Type B pancreatic cell (in vitro differentiated cells): Measurements from ENCODE around the gene CRNKL1. TPM values are rescaled to one million over a fixed set of nuclear protein-coding genes. Genes with fewer than 3 reads are reported as not detected.
A peak's percentile ranks its signal among the peaks of the same experiment; 100 is the strongest.

ENCODE experiments used
- DNase-seq: peaks from one replicate; pipeline ENCODE4 v3.0.0; 2021; ENCODE audit warnings: mixed read lengths; ENCODE audit not compliant: unreplicated experiment; ENCODE audit errors: extremely low spot score
- H3K27ac Mint-ChIP-seq: 2 replicates; pipeline ENCODE4 v1.8.0; 2021; ENCODE audit warnings: mild to moderate bottlenecking, mixed read lengths
- H3K27me3 Mint-ChIP-seq: 2 replicates; pipeline ENCODE4 v1.8.0; 2021; ENCODE audit warnings: mixed read lengths
- H3K36me3 Mint-ChIP-seq: 2 replicates; pipeline ENCODE4 v1.8.0; 2021; ENCODE audit warnings: mixed read lengths
- H3K4me1 Mint-ChIP-seq: one replicate; pipeline ENCODE4 v1.8.0; 2021; ENCODE audit warnings: mixed read lengths; ENCODE audit not compliant: unreplicated experiment
- H3K4me3 Mint-ChIP-seq: 2 replicates; pipeline ENCODE4 v1.8.0; 2021; ENCODE audit warnings: mild to moderate bottlenecking, mixed read lengths
- H3K9me3 Mint-ChIP-seq: 2 replicates; pipeline ENCODE4 v1.8.0; 2021; ENCODE audit warnings: mixed read lengths
- CTCF ChIP-seq: fragments of 200-600 bp; sonication (generic); conservative IDR thresholded peaks from 2 replicates; pipeline ENCODE4 v1.5.0; 2021; ENCODE audit warnings: antibody characterized with exemption, mild to moderate bottlenecking
- total RNA-seq: library from RNA; stranded (reverse); gene quantifications from 2 replicates; pipeline ENCODE4 v1.2.1, GENCODE V29; 2021; ENCODE audit warnings: low replicate concordance

CRNKL1 gene
- total RNA-seq, 1 donor from 2014 or later = 25.1 TPM

- DNase-seq = no peak
- Mint-ChIP-seq H3K27ac (no peak overlapping the region), H3K27me3 (peaks cover 16% of the 10 kb centered on the region), H3K9me3 (no peaks in the 10 kb centered on the region), H3K4me3 (no peak overlapping the region), H3K4me1 (peaks cover 7% of the 10 kb centered on the region), H3K36me3 (no peaks in the 10 kb centered on the region)
- TF ChIP-seq CTCF = no peak
Observed at GRCh38 chr20:20073801-20074371, 21.6 kb upstream of the CRNKL1 start.

- DNase-seq = no peak
- H3K36me3 Mint-ChIP-seq = no peaks in the 10 kb centered on the region
- H3K9me3 Mint-ChIP-seq = no peaks in the 10 kb centered on the region
- peaks cover 7% of the 10 kb centered on the region for H3K4me1 Mint-ChIP-seq
- peak overlapping the region; percentile 72 for H3K27ac Mint-ChIP-seq
- peaks cover 9% of the 10 kb centered on the region for H3K27me3 Mint-ChIP-seq
- H3K4me3 Mint-ChIP-seq = no peak overlapping the region
- no peak for TF ChIP-seq CTCF
Observed at GRCh38 chr20:20070871-20071726, 18.8 kb upstream of the CRNKL1 start.

- DNase-seq = no peak
- Mint-ChIP-seq H3K27ac (no peak overlapping the region), H3K4me3 (no peak overlapping the region), H3K9me3 (no peaks in the 10 kb centered on the region), H3K4me1 (no peaks in the 10 kb centered on the region), H3K27me3 (peaks cover 24% of the 10 kb centered on the region), H3K36me3 (no peaks in the 10 kb centered on the region)
- TF ChIP-seq CTCF = no peak
Observed at GRCh38 chr20:20065361-20065760, 13.1 kb upstream of the CRNKL1 start.

DNA sequence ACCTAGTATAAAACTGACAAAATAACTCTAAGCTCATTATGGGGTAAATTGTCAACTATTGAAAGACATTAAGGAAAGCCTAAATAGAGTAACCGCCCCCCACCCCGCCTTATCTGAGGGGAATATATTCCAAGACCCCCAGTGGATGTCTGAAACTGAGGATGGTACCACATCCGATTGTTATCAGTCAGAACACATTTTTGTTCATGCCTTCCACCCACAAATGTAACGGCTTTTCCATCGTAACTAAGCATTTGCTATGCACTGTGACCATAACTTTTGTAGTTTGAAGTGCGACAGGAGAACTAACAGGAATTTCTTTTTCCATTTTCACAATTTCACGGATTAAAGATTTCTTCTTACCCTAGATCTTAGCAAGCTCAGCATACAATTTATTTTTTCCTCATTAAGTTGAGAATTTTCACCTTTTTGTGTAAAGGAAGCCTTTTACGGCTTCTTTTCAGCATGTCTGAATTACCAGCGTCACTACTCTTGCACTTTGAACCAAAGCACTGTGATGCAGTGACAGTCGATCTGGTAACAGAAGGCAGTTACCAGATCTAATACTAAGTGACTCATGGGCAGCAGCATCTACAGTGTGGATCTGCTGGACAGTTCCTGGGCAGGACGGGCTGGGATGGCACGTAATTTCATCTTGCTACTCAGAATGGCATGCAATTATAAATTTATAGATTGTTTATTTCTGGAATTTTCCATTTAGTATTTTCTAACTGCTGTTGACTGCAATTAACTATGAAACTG is 11.9 kb upstream of the CRNKL1 start:
- H3K9me3 Mint-ChIP-seq = no peaks in the 10 kb centered on the region
- DNase-seq = no peak
- H3K4me1 Mint-ChIP-seq = no peaks in the 10 kb centered on the region
- TF ChIP-seq CTCF = no peak
- H3K4me3 Mint-ChIP-seq = no peak overlapping the region
- peaks cover 24% of the 10 kb centered on the region for H3K27me3 Mint-ChIP-seq
- no peaks in the 10 kb centered on the region for H3K36me3 Mint-ChIP-seq
- H3K27ac Mint-ChIP-seq = no peak overlapping the region

DNA sequence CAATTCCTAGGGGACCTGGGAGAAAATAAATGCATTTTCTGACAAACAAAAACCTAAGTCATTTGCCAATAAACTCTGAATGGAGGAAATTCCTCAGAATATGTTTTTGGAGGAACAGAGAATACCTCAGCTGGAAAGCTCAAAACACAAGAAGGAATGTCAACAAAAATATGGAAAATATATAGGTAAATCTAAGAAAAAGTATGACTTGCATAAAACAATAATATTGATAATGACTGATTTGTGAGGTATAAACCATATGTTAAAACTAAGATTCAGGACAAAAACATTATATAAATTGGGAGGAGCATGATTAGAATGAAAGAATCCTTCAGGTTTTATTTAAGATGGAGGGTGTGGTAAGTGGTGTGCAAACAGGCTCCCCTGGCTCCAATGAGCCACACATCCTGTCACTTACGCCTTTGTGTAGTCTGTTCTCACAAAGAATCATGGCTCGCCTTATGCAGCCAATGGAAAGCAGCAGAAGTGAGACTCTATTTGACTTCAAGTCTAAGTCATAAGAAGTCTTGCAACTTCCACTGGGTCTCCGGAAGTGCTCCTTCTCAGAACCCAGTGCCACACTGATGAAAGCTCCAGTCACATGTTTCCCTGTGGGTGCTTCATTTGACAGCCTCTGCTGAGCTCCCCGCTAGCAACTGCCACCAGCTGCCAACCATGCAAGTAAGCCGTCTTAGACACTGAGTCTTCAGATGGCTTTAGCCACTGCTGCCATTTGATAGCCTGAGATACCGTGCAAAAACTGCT is 8.2 kb upstream of the CRNKL1 start:
- DNase-seq = no peak
- Mint-ChIP-seq H3K27me3 (peaks cover 21% of the 10 kb centered on the region), H3K4me3 (no peak overlapping the region), H3K27ac (no peak overlapping the region), H3K4me1 (no peaks in the 10 kb centered on the region), H3K36me3 (no peaks in the 10 kb centered on the region), H3K9me3 (no peaks in the 10 kb centered on the region)
- TF ChIP-seq CTCF = no peak
